B cell (primary cell): ENCODE measurements around the gene RPP38. TPM values are rescaled to one million over a fixed set of nuclear protein-coding genes. Genes with fewer than 3 reads are reported as not detected.

Source experiments
- ATAC-seq: fragments of 200-7000 bp; cut with Tn5 transposase; one replicate; pipeline ENCODE4 v1.10.0; 2021; ENCODE audit warnings: low read depth, mild to moderate bottlenecking, moderate number of reproducible peaks, moderate library complexity
- CTCF ChIA-PET: fragments of 350-600 bp; sonication (Branson Sonifier 250); formaldehyde crosslinking; loops from one replicate; lab custom pipeline; 2021; ENCODE audit warnings: antibody characterized with exemption, inconsistent platforms; lab: Charles Lee
- POLR2A ChIA-PET: fragments of 350-600 bp; sonication (Branson Sonifier 250); formaldehyde crosslinking; loops from one replicate; lab custom pipeline; 2021; ENCODE audit warnings: antibody characterized with exemption; lab: Charles Lee
- DNase-seq: peaks from one replicate; pipeline ENCODE4 v3.0.0; 2013
- H2AFZ ChIP-seq: 2 replicates; pipeline ENCODE4 v1.6.1; 2012; ENCODE audit warnings: mild to moderate bottlenecking, low read depth, low read length; ENCODE audit not compliant: insufficient read depth, poor library complexity, severe bottlenecking
- H3K27ac ChIP-seq, 2 donors: 1 replicate in 1 of 2; 2 replicates in 1 of 2; pipeline ENCODE4 v1.5.1; 2012 to 2013; ENCODE audit warnings: low read length in 2 of 2, mild to moderate bottlenecking in 2 of 2, moderate library complexity in 1 of 2
- H3K27me3 ChIP-seq, 4 experiments: fragments of 200-600 bp in 1 of 4; sonication (generic) in 1 of 4; replicated peaks in 1 of 4; 1 replicate in 2 of 4; 2 replicates in 2 of 4; pipeline versions ENCODE4 v1.6.1 to v1.7.0; 2013 to 2016; ENCODE audit warnings: low read length in 3 of 4, mild to moderate bottlenecking in 2 of 4, mixed read lengths in 1 of 4, moderate library complexity in 1 of 4; ENCODE audit not compliant: insufficient read depth in 4 of 4, control insufficient read depth in 3 of 4; ENCODE audit errors: control extremely low read depth in 1 of 4
- H3K36me3 ChIP-seq, 2 experiments: replicated peaks in 1 of 2; 1 replicate in 1 of 2; 2 replicates in 1 of 2; pipeline versions ENCODE4 v1.6.1 to v1.7.1; 2013; ENCODE audit warnings: low read length in 1 of 2; ENCODE audit not compliant: insufficient read depth in 2 of 2, control insufficient read depth in 1 of 2; ENCODE audit errors: control extremely low read depth in 1 of 2, extremely low read depth in 1 of 2
- H3K4me1 ChIP-seq, 2 donors: fragments of 200-600 bp in 1 of 2; sonication (generic) in 1 of 2; 1 replicate in 1 of 2; 2 replicates in 1 of 2; pipeline versions ENCODE4 v1.5.1 to v1.6.1; 2013 to 2017; ENCODE audit warnings: low read length in 2 of 2; ENCODE audit not compliant: control insufficient read depth in 2 of 2, insufficient read depth in 2 of 2
- H3K4me2 ChIP-seq: replicated peaks from 2 replicates; pipeline ENCODE3; 2012; ENCODE audit warnings: mild to moderate bottlenecking, low read depth, low read length; ENCODE audit not compliant: poor library complexity, severe bottlenecking
- H3K4me3 ChIP-seq, 5 experiments: fragments of 200-600 bp in 1 of 5; sonication (generic) in 1 of 5; 1 replicate in 3 of 5; 2 replicates in 2 of 5; pipeline versions ENCODE4 v1.5.1 to v1.7.0; 2011 to 2016; ENCODE audit warnings: low read length in 4 of 5, mild to moderate bottlenecking in 4 of 5, low read depth in 2 of 5, control low read depth in 1 of 5, moderate library complexity in 1 of 5; ENCODE audit not compliant: insufficient read depth in 1 of 5; ENCODE audit errors: control extremely low read depth in 1 of 5, extremely low read depth in 1 of 5
- H3K79me2 ChIP-seq: fragments of 200-600 bp; sonication (generic); one replicate; pipeline ENCODE4 v1.6.0; 2016; ENCODE audit warnings: low read length; ENCODE audit not compliant: control insufficient read depth, insufficient read depth
- H3K9ac ChIP-seq: fragments of 200-600 bp; sonication (generic); 2 replicates; pipeline ENCODE4 v1.6.1; 2017; ENCODE audit warnings: mild to moderate bottlenecking, low read length, moderate library complexity
- H3K9me3 ChIP-seq, 3 donors: one replicate each; pipeline versions ENCODE4 v1.6.1 to v1.7.1; 2013; ENCODE audit warnings: low read length in 2 of 3; ENCODE audit not compliant: control insufficient read depth in 2 of 3, insufficient read depth in 1 of 3; ENCODE audit errors: control extremely low read depth in 1 of 3
- H4K20me1 ChIP-seq: 2 replicates; pipeline ENCODE4 v1.6.0; 2012; ENCODE audit warnings: mild to moderate bottlenecking, low read length; ENCODE audit not compliant: insufficient read depth, control insufficient read depth, poor library complexity, severe bottlenecking
- H3K27ac Mint-ChIP-seq: one replicate; pipeline ENCODE4 v1.8.0; 2021; ENCODE audit warnings: mixed read lengths
- H3K27me3 Mint-ChIP-seq: one replicate; pipeline ENCODE4 v1.8.0; 2021; ENCODE audit warnings: mixed read lengths
- H3K4me1 Mint-ChIP-seq: one replicate; pipeline ENCODE4 v1.8.0; 2021; ENCODE audit warnings: mixed read lengths
- H3K4me3 Mint-ChIP-seq: one replicate; pipeline ENCODE4 v1.8.0; 2021; ENCODE audit warnings: mixed read lengths
- H3K9me3 Mint-ChIP-seq: one replicate; pipeline ENCODE4 v1.8.0; 2022; ENCODE audit warnings: mixed read lengths; ENCODE audit not compliant: insufficient read depth
- EZH2 ChIP-seq: IDR thresholded peaks from 2 replicates; pipeline ENCODE4 v1.6.1; 2012; ENCODE audit warnings: borderline replicate concordance, low read depth, mild to moderate bottlenecking, moderate library complexity, low read length; ENCODE audit not compliant: insufficient read depth, poor library complexity, severe bottlenecking
- WGBS: methylation state at CpG from one replicate; pipeline ENCODE4 v1.1.5; 2013; ENCODE audit warnings: missing lambda C conversion rate; ENCODE audit not compliant: insufficient coverage; 5-methylcytosine and 5-hydroxymethylcytosine counted together
- intact Hi-C: fragments of 100-400 bp; cut with micrococcal nuclease; formaldehyde crosslinking; loops from one replicate; pipeline ENCODE4 v1.10.0; 2022
- polyA plus RNA-seq: library from polyadenylated mRNA; depleted of rRNA; stranded (reverse); fragments of >200 nt; gene quantifications from 2 replicates; pipeline ENCODE4 v1.2.3, GENCODE V29; 2012
- total RNA-seq, 2 donors: library from RNA; stranded (reverse); fragments of 120-200 nt in 1 of 2; gene quantifications; 1 replicate in 1 of 2; 2 replicates in 1 of 2; pipeline versions ENCODE4 v1.2.3 to v1.2.4, GENCODE V29; 2013 to 2022
- TF ChIP-seq, protein P1 (sequence below): fragments of 200-600 bp; IDR thresholded peaks from one replicate; pipeline ENCODE4 v1.8.0; 2022; ENCODE audit warnings: antibody characterized with exemption, mild to moderate bottlenecking

RPP38 gene
- total and polyA plus RNA-seq, 2 donors (not counting 1 experiment from before 2014, with no cell fraction given) = 12.7 to 24.8 TPM

DNA sequence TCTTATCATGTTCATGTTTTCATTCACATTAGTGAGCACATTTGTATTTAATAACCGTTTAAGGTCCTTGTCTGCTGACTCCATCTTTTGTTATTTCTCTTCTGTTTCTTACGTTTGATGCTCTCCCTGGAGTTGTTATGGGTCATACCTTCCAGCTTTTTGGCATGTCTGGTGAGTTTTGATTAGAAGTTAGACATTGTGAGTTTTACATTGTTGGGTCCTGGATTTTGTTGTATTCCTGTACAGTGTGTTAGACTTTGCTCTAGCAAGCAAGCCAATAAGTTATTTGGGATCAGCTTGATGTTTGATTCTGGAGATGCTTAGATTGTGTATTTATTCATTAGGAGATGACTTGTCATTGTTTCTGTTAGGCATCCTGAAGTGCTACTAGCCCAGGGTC is 36.5 kb upstream of the RPP38 start:
- peaks cover 0 to 12% (median 4%) of the 10 kb centered on the region in 4 experiments for H3K27me3 ChIP-seq
- POLR2A ChIA-PET = no interaction called here
- H4K20me1 ChIP-seq = no peaks in the 10 kb centered on the region
- H3K9ac ChIP-seq = no peak overlapping the region
- H3K4me3 ChIP-seq = no peak overlapping the region
- no peak overlapping the region for H3K4me3 Mint-ChIP-seq
- H3K79me2 ChIP-seq = no peaks in the 10 kb centered on the region
- no peak overlapping the region for H3K27ac Mint-ChIP-seq
- H3K27me3 Mint-ChIP-seq = peaks cover 45% of the 10 kb centered on the region
- peaks cover 10% of the 10 kb centered on the region for H3K9me3 Mint-ChIP-seq
- no peaks in the 10 kb centered on the region for H3K4me1 ChIP-seq
- DNase-seq = no peak
- CTCF ChIA-PET = no interaction called here
- H3K27ac ChIP-seq = no peak overlapping the region
- H2AFZ ChIP-seq = no peak overlapping the region
- no peaks in the 10 kb centered on the region for H3K36me3 ChIP-seq
- H3K4me2 ChIP-seq = no peak overlapping the region
- WGBS = 100% methylated on average over 1 of the region's 2 CpGs
- no peaks in the 10 kb centered on the region for H3K4me1 Mint-ChIP-seq
- TF ChIP-seq, protein P1, sequence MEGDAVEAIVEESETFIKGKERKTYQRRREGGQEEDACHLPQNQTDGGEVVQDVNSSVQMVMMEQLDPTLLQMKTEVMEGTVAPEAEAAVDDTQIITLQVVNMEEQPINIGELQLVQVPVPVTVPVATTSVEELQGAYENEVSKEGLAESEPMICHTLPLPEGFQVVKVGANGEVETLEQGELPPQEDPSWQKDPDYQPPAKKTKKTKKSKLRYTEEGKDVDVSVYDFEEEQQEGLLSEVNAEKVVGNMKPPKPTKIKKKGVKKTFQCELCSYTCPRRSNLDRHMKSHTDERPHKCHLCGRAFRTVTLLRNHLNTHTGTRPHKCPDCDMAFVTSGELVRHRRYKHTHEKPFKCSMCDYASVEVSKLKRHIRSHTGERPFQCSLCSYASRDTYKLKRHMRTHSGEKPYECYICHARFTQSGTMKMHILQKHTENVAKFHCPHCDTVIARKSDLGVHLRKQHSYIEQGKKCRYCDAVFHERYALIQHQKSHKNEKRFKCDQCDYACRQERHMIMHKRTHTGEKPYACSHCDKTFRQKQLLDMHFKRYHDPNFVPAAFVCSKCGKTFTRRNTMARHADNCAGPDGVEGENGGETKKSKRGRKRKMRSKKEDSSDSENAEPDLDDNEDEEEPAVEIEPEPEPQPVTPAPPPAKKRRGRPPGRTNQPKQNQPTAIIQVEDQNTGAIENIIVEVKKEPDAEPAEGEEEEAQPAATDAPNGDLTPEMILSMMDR = no peak
- TF ChIP-seq EZH2 = no peak
- peaks cover 0 to 13% (median 5%) of the 10 kb centered on the region in 3 donors for H3K9me3 ChIP-seq
- intact Hi-C loops = no loop called here
- ATAC-seq = no peak

DNA sequence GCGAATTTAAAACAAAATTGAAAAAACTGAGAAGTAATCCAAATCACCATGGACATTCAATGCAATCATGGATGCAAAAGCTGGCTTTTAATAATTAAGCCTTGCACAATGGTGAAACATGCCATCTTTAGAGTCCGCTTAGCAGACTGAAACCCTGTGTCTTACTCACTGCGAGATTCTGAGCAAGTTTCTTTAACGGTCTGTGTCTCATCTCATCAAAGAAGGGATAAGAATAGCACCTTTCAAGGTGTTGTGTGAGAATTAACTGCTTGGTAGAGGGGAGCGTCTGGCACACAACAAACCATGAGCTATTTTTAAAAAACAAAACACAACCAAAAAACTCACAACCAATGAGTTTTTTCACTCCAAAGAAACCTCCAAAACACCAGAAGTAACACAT is 30.0 kb upstream of the RPP38 start:
- Histone ChIP-seq H3K27me3 (peaks cover 0 to 8% (median 2%) of the 10 kb centered on the region in 4 experiments), H3K4me2 (no peak overlapping the region), H3K4me3 (no peak overlapping the region), H3K79me2 (no peaks in the 10 kb centered on the region), H3K36me3 (no peaks in the 10 kb centered on the region), H3K4me1 (no peaks in the 10 kb centered on the region), H3K9me3 (peaks cover 0 to 6% (median 3%) of the 10 kb centered on the region in 3 donors), H3K27ac (no peak overlapping the region), H4K20me1 (no peaks in the 10 kb centered on the region), H3K9ac (no peak overlapping the region), H2AFZ (no peak overlapping the region)
- 93% methylated on average over 3 of the region's 5 CpGs for WGBS
- no peak for ATAC-seq
- ChIA-PET CTCF (no interaction called here), POLR2A (no interaction called here)
- no peak overlapping the region for H3K27ac Mint-ChIP-seq
- H3K27me3 Mint-ChIP-seq = peaks cover 28% of the 10 kb centered on the region
- H3K4me3 Mint-ChIP-seq = no peak overlapping the region
- TF ChIP-seq, protein P1 = no peak
- no peak for TF ChIP-seq EZH2
- intact Hi-C loops = no loop called here
- no peak for DNase-seq
- H3K4me1 Mint-ChIP-seq = no peaks in the 10 kb centered on the region
- H3K9me3 Mint-ChIP-seq = no peaks in the 10 kb centered on the region
